Measurements from ENCODE around the gene CNPY1.

CNPY1 gene

DNA sequence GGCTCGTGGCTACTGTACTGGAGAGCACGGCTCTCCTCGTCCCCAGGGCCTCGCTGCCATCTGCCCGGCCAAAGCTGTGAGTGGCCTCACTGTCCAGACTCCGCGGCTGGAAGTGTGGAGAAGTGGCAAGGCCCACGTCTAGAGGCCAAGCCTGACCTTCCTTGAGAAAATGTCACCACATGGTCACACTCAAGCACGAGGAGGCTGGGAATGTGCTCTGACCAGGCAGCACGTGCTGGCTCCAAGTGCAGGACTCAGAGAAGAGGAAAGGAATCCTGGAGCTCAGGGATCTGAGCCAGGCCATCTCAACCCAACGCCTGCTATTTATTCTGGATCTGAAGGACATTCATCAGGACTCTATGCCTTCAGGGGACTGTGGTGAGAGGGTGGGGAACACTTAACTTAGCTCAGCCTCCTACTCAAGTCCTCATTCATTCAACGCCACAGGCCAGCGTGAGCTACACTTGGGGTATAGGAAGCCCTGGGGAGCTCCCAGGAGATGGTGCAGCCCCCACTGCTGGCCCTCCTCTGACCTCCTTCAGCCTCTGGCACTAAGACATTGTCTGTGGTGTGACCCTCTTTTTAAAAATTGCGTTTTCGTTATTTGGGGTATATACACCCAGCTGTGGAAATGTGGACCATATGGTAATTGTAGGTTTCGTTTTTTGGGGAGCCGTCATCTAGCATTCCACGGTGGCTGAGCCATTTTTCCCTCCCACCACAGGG is 59.4 kb downstream of the CNPY1 start:
- DNase-seq = no peak

DNA sequence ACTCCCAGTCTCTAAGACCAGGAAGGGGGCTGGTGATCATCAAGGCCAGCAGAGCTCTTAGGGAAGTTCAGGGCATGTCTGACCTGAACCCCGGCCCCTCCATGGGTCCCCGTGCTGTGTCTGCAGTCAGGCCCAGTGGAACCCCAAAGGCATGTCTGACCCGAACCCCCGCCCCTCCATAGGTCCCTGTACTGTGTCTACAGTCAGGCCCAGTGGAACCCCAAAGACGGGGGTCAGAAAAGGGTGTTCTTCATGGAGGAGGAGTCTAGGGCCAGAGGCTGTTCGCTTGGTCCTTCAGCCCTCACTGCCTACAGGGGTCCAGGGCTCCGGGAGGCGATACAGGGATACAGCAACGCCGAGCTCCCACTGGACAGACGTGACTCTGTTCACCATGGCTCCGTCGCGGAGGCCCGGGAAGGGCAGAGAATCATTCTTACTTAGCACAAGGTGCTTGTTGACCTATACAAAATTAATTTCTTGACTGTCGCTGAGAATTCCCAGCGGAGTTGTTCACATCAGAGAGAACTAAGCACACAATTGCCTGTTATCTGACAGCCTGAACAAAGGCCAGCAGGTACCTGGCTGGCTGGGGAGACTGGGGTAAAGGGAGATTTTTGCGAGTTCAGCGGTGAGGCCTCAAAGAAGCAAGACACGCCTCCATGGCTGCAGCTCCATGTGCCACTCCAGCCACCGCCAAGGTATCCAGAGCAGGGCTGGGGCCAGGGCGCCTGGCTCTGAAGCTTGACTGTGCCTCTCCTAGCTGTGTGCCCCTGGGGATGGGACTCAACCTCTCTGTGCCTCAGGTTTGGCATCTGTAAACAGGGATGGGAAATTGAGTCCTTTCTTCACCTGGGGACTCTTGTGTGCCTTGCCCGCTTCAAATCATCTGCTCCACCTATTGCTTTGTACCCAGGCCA is 61.6 kb downstream of the CNPY1 start:
- DNase-seq = no peak

DNA sequence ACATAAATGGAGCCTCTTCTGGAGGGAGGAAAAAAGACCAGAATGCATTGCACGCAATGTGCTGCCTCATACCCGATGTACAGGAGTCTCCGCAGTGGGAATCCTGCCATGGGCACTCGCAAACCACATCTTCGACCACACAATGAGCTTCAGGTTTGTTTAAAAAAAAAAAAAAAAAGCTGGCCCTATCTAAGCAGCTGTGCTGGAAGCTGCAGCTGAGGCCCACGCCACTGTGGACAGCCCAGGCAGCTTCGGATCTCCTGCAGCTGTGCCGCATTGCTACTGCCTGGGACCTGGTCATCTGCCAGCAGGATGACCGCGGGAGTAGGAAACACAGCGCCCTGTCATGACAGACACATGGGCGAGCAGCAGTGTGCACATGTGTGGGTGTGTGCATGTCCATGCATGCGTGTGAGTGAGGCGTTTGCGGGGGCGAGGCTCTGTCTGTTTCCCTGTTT is 62.5 kb downstream of the CNPY1 start:
- no peak for DNase-seq

DNA sequence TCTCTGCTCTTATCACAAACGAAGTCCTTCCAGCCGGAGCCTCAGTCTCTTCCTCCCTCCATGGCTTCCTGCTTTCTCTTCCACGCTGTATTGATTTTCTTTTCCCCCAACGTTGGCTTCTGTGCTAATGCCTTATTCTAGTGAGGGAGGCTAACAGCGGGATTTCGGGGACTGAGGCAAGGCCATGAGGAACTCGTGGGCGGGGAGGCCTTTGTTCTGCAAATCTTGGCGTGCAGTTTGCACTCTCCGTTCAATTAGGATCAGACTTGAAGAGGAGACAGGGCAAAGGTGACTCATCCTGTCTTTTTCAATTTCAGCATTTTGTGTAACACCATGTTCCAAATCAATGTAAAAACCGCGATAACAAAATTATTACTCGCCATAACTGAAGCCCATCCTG is 63.1 kb downstream of the CNPY1 start:
- no peak for DNase-seq

DNA sequence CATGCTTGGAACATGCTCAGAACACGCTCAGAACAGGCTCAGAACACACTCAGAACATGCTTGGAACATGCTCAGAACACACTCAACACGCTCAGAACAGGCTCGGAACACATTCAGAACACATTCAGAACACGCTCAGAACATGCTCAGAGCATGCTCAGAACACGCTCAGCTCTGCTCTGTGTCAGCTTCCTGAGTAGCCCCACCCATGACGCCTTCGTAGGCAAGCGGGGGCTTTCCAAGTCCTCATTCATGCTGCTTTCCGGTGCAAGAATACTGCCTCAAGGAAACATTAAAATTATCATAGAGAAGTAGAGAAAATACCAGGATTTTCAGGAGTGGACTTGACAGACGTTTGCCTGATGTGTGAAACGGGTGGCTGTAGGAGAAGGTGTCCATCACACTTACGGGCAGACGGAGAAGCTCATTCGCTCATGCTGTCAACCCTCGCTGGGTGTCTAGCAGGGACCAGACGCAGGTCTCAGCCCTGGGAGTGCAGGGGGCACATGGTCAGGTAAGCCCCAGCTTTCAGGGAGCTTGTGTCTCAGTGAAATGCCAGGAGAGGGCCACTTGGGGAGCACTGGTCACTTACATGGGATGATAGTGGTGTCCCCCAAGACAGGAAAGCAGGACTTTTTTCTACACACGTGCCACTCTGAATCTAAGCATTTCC is 63.7 kb downstream of the CNPY1 start:
- DNase-seq = no peak

DNA sequence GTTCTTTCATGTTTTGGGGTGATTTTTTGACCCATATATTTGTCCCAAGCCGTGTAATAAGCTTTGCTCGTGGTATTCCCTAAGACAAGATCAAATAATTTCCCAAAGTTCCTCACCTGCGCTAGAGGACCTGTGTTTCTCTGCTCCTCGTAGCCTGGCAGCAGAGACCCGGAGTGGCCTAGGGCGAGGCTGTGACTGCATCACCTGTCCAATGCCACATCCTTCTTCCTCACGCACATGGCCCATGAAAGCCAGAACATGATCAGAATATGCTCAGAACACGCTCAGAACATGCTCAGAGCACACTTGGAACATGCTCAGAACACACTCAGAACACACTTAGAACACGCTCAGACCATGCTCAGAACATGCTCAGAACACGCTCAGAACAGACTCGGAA is 64.6 kb downstream of the CNPY1 start:
- no peak for DNase-seq

DNA sequence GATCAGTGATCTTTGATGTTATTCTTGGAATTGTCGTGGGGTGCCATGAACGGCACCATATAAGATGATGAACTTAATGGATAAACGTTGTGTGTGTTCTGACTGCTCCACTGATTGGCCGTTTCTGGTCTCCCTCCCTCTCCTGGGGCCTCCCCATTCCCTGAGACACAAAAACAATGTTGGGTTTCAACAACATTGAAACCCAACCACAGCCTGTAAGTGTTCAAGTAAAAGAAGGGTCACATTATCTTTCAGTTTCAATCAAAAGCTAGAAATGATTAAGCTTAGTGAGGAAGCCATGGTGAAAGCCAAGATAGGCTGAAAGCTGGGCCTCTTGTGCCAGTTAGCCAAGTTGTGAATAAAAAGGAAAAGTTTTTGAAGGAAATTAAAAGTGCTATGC is 68.9 kb downstream of the CNPY1 start:
- DNase-seq = no peak

DNA sequence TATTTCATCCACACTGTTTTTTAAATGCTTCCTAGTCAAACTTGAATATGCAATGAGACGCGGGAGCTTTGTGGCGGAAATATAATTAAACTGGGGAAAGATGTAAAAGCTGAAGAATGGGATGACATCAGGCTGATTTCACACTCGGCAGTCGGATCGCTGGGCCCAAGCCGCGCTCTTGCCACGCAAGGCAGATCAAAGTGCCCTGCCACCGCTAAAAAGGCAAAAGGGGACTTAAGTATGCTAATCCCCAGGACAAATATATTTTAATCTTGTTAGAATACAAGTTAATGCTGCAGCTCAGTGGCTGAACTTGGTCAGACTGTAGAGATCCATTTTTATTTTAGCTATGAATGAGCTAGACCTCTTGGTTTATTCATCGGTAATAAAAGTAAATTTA is 74.6 kb downstream of the CNPY1 start:
- DNase-seq = no peak

DNA sequence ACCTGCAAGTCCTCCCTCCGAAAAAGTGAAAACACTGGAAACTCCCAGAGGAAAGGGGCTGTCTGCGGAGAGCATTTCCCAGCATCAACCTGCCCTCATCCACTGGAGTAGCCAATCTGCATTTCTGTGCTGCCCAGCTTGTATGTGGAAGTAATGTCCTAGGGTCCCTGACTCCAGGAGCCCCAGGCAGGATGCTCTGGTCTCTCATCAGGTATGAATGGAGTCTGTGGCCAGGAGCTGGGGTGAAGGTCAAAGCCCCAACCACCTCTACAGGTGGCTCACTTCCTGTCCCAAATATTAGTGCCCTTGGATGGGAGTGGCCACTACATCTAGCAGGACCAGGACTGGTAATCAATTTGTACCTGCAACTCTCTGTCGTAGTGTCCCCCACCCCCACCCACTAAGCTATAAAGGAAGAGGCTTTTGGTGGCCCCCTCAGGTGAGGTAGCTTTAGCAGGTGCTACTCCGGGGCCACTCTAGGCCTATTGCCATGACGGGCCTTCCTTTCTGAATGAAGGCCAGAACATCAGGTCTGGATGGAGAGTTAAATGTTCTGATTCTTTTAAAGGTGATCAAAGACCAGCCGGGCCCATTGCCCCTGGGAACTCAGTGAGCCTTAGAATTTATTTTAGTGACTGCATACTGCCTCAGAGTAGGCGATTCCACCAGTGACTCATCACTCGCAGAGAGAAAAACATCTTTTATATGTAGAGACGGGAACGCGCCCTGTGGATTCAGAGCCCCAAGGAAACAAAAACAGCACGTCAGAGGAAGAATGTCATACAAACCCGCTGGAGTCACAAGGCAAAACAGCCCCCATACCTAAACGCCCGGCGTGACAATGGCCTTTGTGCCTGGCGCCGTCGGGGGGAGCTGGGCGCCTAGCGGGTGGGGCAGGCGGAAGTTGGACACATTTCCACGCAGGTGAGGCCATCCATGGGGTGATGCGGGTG is 75.4 kb downstream of the CNPY1 start:
- DNase-seq = no peak

DNA sequence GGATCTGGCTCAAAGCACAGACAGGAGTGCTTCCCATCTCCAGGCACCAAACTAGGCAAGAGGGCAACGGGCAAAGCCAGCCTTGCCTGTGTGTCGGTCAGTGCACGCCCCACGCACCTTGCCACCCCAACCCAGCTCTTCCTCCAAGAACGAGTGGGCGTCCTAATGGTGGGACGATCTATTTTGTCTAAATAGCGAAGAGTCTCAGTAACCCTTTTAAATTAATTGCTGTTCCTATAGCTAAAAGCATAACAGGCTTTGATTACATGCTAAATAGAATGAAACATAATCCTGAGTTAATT is 76.2 kb downstream of the CNPY1 start:
- DNase-seq = no peak

DNA sequence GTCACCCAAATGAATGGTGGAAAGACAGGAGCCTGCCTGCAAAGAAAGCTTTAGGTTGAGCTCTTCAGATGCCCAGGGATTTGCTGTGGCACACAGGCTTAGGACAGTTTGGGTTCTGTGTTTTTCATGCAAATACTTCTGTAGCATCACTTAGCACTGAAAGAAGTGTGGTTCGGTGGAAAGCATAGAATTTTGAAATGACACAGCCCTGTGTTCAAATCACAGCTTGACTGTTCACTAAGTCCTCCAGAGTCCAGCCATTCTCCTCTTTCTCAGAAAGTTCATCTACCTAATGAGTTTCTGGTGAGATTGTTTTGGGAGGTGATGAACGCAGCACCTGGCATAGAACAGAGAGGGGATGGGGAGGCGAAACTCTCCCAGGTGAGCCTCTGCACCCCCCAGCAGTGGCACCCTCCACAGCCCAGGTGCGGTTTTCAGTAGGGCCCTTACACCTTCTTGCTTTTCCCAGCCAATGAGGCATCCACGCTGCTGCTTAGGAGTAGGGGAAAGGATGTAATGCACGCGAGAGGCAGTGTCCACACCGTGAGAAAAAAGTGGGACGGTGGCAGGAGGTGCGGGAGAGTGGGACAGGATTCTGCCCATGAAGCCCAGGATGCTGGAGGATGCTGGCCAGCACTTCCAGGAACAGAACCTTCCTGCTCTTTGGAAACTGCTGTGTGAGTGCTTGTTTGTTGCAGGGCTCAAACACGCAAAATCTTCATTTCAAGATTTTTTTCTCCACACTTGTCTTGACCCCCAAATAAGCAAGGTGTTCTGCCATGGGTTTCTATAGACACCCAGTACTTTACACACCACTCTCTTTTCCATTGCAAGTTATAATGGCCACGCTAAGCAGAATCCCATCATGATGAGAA is 76.8 kb downstream of the CNPY1 start:
- no peak for DNase-seq

DNA sequence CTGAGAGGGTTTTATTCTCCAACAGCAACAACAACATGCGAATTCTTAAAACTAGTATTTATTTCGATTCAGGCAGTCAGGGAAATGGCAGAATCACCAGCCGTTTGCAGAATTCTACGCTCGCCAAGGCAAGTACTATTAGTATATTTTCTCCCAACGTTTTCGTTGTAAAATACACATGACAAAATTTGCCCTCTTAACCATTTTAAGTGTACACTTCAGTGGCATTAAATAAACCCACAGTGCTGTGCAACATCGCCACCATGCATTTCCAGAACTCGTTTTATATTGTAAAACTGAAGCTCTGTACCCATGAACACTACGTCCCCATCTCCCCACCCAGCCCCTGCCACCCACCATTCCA is 77.6 kb downstream of the CNPY1 start:
- no peak for DNase-seq

DNA sequence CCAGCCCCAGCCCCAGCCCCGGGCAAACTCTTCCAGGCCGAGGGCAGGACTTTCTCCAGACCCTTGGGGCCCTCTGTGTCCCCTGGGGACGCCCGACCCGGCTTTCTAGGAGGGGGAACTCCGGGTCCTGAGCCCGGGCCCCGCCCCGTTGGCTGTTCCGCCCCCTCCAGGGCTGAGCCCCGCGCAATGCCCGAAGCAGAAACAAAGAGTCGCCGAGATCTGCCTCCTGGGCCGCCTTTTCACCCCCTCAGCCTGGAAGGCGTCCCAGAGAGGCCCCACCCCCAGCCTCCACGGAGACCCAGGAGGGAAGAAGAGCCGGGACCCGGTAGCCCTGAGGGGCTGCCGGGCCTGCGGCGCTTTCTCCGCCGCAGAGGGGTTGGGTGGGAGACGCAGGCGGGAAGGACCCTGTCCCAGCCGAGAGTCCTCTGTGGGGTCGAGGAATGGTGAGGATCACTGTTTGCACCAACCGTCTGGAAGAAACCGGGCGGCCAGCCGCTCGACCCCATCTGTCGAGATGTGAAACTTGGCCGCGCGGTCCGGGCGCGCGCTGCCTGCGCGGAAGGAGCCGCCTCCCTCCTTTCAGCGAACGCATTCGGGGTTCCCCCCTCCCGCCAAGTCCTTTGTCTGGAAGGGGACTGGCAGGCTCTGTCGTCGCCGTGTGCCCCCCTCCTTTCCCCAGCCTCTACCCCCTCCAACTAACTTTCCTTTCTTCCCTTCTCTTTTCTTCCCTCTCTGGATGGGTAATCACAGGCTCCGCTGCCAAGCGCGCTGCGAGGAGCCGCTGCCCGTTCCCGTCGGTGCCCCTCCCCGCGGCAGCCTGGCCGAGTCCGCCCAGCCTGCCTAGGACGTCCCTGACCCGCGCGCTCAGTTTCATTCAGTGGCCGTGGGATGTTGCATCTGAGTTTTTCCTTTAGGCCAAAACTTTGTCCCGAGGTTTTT is 78.2 kb downstream of the CNPY1 start:
- no peak for DNase-seq

DNA sequence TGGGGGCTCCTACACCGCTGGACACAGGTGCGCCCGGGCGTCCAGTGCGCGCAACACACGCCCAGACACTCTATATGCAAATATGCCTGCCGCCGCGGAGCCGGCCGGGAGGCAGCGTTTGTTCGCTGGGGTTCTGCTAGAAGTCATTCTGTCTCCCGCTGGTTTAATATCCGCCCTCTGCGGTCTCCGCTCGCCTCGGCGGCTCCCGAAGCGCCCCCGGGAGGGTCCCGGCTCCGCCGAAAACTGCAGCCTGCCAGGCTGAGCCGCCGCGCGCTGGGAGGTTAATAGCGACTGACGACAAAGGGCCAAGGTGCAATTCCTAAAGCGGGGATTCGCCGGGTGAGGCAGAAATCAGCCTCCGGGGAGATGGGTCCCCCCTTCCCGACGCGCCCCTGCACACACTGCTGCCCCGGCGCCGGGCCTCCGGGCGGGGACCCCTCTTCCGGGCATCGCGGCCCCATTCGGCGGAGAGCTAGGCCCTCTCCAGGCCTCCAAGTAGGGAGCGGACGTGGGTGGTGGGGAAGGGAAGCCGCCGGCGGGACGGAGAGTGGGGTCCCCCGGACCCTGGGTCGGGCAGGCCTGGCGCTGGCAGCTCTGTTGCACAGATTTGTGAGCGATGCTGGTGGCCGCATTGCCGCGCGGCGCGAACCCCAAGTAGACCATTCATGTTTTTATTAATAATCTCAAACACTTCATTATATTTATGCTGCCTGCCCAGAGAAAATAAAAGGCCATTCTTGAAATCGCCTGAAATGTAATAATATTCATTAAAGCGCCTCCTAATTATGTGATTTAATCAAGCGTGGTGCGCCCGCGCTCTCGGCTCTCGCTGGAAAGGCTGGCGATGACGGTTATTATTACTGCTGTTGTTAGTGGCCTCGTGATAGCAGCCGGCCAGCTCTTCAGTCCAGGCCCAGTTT is 79.3 kb downstream of the CNPY1 start:
- no peak for DNase-seq

DNA sequence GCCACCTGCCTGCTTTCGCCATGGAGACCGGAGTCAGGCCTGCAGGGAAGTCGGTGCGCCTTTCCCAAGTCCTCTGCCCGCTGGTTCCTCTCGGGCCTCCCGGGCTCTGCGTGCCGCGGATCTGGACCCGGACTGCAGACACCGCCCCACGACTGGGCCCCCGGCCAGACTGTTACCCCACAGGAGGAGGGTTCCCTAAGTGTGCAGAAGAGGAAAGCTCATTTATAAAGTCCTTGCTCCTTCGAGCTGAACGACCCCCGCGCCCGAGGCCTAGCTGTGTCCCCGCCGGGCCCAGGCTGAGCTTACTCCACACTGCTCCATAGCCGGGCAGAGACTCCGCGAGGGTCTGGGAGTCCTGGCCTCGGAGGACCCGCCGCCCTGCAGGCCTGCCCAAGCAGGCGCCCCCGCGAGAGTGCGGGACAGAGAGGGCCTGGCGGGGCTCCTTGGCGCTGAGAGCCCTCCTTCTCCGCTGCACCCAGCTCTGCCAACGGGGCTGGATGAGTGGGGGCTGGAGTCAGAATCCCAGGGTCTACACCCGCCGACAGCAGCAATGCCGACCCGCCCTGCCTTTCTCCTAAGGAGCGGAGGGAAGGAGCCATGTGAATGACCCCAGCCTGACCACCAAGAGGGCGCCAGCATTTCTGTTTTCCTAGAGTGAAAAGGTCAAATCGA is 80.1 kb downstream of the CNPY1 start:
- DNase-seq = no peak

DNA sequence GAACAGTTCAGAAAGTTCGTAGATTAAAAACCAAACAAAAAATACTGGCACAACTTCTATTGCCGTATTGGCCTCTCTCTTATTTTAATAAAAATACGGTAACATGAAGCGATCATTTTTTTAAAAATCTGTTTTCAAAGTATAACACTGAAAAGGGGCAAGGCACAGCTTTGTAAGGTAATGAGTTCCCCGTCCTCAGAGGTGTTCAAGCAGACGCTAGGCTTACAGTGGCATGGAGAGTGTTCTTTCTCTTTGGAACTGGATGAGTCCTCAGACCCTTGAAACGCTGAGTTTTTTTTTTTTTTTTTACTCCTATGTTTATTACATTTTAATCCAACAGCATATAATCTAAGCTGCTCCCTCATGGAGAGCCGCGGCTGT is 80.6 kb downstream of the CNPY1 start:
- no peak for DNase-seq

DNA sequence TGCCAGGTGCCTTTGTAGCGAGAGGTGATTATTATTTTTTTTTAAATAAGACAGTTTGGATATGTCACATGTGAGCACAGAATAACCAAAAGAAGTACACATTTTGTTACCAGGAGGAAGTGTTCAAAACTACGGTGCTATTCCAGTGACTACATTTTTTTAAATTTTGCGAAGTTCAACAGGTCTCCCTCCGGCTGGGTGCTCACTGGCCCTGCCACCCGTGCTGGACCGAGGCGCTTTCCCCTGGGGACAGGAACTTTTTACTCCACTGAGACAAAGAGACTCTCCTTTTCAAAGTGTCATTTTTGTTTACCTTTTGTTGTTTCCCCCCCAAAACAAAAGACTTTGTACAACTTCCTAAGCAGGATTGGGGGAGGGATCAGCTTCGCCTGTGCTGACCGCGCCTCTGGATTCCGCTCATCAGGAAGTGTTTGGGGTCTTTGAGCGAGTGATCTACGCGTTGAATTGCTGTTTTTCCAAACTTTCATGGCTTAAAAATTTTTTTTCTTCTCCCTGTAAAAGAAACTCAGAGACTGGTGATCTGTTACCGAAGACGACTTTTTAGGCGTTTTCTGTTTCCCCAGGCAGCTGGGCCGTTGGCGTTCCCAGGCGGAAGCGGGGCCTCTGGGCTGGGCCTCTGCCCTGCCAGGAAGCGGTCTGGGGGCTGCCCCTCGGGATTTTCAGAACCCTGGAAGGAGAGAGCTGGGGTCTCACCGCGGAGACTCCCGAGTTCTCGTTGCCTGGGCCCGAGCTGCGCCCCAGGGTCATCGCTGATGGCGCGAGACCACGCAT is 81.2 kb downstream of the CNPY1 start:
- no peak for DNase-seq

DNA sequence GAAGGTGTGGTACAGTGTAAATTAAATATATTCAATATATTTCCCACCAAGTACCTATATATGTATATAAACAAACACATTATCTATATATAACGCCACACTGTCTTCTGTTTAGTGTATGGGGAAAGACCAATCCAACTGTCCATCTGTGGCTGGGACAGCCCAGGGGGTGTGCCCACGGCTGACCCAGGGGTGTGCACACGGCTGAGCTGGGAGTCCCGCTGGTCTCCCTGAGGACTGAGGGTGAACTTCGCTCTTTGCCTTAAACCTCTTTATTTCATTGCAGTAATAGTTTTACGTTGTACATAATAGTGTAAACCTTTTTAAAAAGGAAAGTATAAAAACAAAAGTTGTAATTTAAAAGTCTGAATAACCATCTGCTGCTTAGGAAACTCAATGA is 82.2 kb downstream of the CNPY1 start:
- no peak for DNase-seq

All from NCI-H524 treated with DMSO at 0.1 percent for 48 hours (cell line).